T-helper 2 cell treated with Interferon-gamma antibody and Interleukin-4, amounts not matched to agents 5 μg/mL and 100 μg/mL, for 36 hours (primary cell): ENCODE data around the gene PLA2R1.

ENCODE experiments used
- DNase-seq: peaks from one replicate; pipeline ENCODE4 v3.0.0; 2021; ENCODE audit warnings: low spot score
- H3K27ac Mint-ChIP-seq: one replicate; pipeline ENCODE4 v1.8.0; 2021; ENCODE audit warnings: mild to moderate bottlenecking, mixed read lengths
- H3K27me3 Mint-ChIP-seq: one replicate; pipeline ENCODE4 v1.8.0; 2021; ENCODE audit warnings: low read depth, mixed read lengths
- H3K36me3 Mint-ChIP-seq: one replicate; pipeline ENCODE4 v1.8.0; 2021; ENCODE audit warnings: low read depth, mixed read lengths
- H3K4me1 Mint-ChIP-seq: one replicate; pipeline ENCODE4 v1.8.0; 2021; ENCODE audit warnings: low read depth, mixed read lengths
- H3K4me3 Mint-ChIP-seq: one replicate; pipeline ENCODE4 v1.8.0; 2022; ENCODE audit warnings: mild to moderate bottlenecking, moderate library complexity, mixed read lengths
- H3K9me3 Mint-ChIP-seq: one replicate; pipeline ENCODE4 v1.8.0; 2021; ENCODE audit warnings: mixed read lengths

The PLA2R1 gene

GRCh38 chr2:160062292-160063005 lies at the start of gene PLA2R1:
PLA2R1 (minus strand) TSS chr2:160062615; CDS start chr2:160062403, 212 bp downstream.
- Mint-ChIP-seq H3K36me3 (no peaks in the 10 kb centered on the region), H3K27ac (no peak within 1 kb of the TSS), H3K9me3 (no peaks in the 10 kb centered on the region), H3K27me3 (peaks cover 52% of the 10 kb centered on the region), H3K4me3 (peak within 1 kb of the TSS; percentile 31), H3K4me1 (peaks cover 2% of the 10 kb centered on the region)
- no peak for DNase-seq

DNA sequence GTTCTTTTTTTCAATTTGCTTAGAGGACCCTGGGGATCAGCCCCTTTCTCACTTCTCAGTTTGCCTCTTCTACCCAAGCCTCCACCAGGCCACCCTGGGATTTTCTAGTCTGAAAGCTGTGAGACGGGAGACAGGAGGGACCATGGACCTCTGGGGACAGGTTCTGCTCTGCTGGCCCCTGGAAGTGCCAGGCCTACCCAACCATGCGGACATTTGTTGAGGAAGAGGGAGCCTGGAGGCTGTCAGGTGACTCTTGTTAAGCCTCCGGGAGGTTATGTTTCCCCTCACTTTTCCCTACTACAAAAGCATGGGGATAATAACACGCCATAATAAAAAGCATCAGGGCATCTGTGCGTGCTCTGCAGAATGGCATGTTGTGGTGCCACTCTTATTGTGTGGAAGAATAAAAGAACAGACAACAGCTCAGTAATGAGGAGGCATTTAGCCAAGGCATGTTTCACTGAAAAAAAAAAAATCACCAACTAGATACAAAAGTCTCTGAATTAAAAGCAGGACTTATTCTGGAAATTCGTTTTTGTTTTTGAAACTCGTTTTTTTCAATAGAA lies 48.3 kb upstream of the PLA2R1 start:
- Mint-ChIP-seq H3K4me1 (no peaks in the 10 kb centered on the region), H3K9me3 (no peaks in the 10 kb centered on the region), H3K4me3 (no peak overlapping the region), H3K27me3 (peaks cover 11% of the 10 kb centered on the region), H3K27ac (no peak overlapping the region), H3K36me3 (no peaks in the 10 kb centered on the region)
- no peak for DNase-seq

- Mint-ChIP-seq H3K9me3 (no peaks in the 10 kb centered on the region), H3K27ac (no peak overlapping the region), H3K4me1 (no peaks in the 10 kb centered on the region), H3K36me3 (no peaks in the 10 kb centered on the region), H3K27me3 (peaks cover 13% of the 10 kb centered on the region), H3K4me3 (no peak overlapping the region)
- peak; percentile 7 for DNase-seq
These were observed 47.7 kb upstream of the PLA2R1 start for GRCh38 chr2:160109939-160110673.

GRCh38 chr2:160109243-160109642 lies 46.8 kb upstream of the PLA2R1 start:
- H3K4me3 Mint-ChIP-seq, result no peak overlapping the region
- no peaks in the 10 kb centered on the region for H3K9me3 Mint-ChIP-seq
- no peak for DNase-seq
- no peaks in the 10 kb centered on the region for H3K4me1 Mint-ChIP-seq
- peaks cover 13% of the 10 kb centered on the region for H3K27me3 Mint-ChIP-seq
- H3K27ac Mint-ChIP-seq, result no peak overlapping the region
- H3K36me3 Mint-ChIP-seq, result no peaks in the 10 kb centered on the region

DNA sequence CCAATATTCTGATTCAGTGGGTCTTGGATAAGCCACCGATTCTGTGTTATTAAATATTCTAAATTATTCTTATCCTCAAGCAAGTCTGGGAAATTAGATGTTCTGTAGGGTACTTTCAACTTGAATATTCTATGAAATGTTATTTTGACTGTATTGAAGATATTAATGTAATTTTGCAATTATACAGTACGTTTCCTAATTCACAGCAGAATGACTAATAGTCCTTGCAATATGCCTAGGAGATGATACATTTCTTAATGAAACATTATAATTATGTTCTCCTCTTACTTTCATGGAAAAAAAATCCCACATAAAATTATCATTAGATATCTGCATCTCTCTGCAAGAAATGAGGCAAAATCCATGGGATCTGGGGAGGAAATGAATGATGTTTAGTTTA lies 46.2 kb upstream of the PLA2R1 start:
- Mint-ChIP-seq H3K4me1 (no peaks in the 10 kb centered on the region), H3K27ac (no peak overlapping the region), H3K4me3 (no peak overlapping the region), H3K36me3 (no peaks in the 10 kb centered on the region), H3K27me3 (peaks cover 13% of the 10 kb centered on the region), H3K9me3 (no peaks in the 10 kb centered on the region)
- no peak for DNase-seq

DNA sequence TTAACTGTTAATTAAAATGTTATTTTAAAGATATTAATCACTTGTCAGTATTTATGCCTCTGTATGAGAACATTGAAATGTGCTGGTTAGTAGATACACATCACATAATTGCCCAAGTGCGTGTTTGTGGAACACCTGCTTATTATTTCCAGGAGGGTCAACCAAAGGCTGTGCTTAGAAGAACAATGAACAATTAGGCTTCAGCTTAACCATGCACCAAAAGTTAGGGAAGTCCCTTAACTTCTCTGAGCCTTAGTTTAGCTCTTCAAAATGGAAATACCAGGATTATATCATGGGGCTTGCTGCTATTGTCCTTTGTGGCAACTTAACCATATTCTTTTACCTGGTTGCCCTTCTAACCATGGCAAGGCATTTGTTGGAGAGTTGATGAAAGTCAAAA lies 43.0 kb upstream of the PLA2R1 start:
- no peak for DNase-seq
- H3K27ac Mint-ChIP-seq, result no peak overlapping the region
- no peak overlapping the region for H3K4me3 Mint-ChIP-seq
- peaks cover 11% of the 10 kb centered on the region for H3K27me3 Mint-ChIP-seq
- no peaks in the 10 kb centered on the region for H3K4me1 Mint-ChIP-seq
- no peaks in the 10 kb centered on the region for H3K9me3 Mint-ChIP-seq
- H3K36me3 Mint-ChIP-seq, result no peaks in the 10 kb centered on the region

GRCh38 chr2:160104115-160104514 lies 41.7 kb upstream of the PLA2R1 start:
- DNase-seq, result no peak
- Mint-ChIP-seq H3K27ac (no peak overlapping the region), H3K9me3 (no peaks in the 10 kb centered on the region), H3K4me3 (no peak overlapping the region), H3K36me3 (no peaks in the 10 kb centered on the region), H3K27me3 (peaks cover 11% of the 10 kb centered on the region), H3K4me1 (no peaks in the 10 kb centered on the region)

DNA sequence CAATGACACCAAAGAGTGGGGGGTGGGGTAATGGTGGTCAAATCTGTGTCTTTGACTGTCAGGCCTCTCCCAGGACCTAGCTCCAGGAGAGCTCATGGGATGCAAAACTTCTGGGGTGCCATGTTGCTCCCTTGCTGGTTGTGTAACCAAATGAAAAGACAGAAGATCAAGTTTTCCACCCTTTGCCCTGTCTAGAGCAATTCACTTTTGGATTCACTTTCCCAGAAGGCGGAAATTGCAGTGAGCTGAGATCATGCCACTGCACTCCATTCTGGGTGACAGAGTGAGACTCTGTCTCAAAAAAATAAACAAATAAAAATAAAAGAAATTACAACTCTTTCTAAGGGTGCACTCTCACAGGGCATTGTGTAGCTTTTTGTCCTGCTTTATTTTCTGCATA lies 34.9 kb upstream of the PLA2R1 start:
- Mint-ChIP-seq H3K4me1 (no peaks in the 10 kb centered on the region), H3K36me3 (no peaks in the 10 kb centered on the region), H3K27ac (no peak overlapping the region), H3K9me3 (peaks cover 3% of the 10 kb centered on the region), H3K27me3 (no peaks in the 10 kb centered on the region), H3K4me3 (no peak overlapping the region)
- DNase-seq, result no peak

- no peak overlapping the region for H3K27ac Mint-ChIP-seq
- H3K4me1 Mint-ChIP-seq, result no peaks in the 10 kb centered on the region
- peak; percentile 7 for DNase-seq
- H3K9me3 Mint-ChIP-seq, result peaks cover 5% of the 10 kb centered on the region
- H3K27me3 Mint-ChIP-seq, result no peaks in the 10 kb centered on the region
- no peaks in the 10 kb centered on the region for H3K36me3 Mint-ChIP-seq
- H3K4me3 Mint-ChIP-seq, result no peak overlapping the region
These were observed 34.0 kb upstream of the PLA2R1 start for GRCh38 chr2:160096409-160096808.

- peaks cover 32% of the 10 kb centered on the region for H3K9me3 Mint-ChIP-seq
These were observed 30.0 kb upstream of the PLA2R1 start for GRCh38 chr2:160092445-160092844.

DNA sequence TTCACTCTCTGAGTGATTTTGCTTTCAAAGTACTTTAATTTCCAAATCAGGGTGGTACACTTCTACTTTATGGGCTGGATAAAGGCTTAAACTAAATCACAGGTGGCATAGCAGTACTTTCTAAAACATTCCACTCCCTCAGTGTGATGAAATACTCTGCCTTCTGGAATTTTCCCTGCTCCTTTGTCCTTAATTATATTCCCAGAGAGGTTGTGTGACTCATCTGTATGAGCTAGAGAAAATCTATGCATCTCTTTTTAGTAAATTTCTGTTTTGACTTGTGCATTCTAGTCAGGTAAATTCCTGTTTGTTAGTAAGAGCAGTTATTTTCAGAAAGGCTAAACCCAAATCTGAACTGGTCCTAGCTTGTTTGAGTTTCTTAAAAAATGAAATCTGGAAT lies 29.0 kb upstream of the PLA2R1 start:
- no peak for DNase-seq
- no peak overlapping the region for H3K4me3 Mint-ChIP-seq
- no peaks in the 10 kb centered on the region for H3K27me3 Mint-ChIP-seq
- H3K36me3 Mint-ChIP-seq, result no peaks in the 10 kb centered on the region
- H3K27ac Mint-ChIP-seq, result no peak overlapping the region
- no peaks in the 10 kb centered on the region for H3K4me1 Mint-ChIP-seq
- peaks cover 41% of the 10 kb centered on the region for H3K9me3 Mint-ChIP-seq

More at GRCh38 chr2:160092445-160092844, 30.0 kb upstream of the PLA2R1 start:
- H3K27ac Mint-ChIP-seq, result no peak overlapping the region
- DNase-seq, result no peak
- H3K27me3 Mint-ChIP-seq, result no peaks in the 10 kb centered on the region
- no peaks in the 10 kb centered on the region for H3K36me3 Mint-ChIP-seq
- no peak overlapping the region for H3K4me3 Mint-ChIP-seq
- H3K4me1 Mint-ChIP-seq, result no peaks in the 10 kb centered on the region

DNA sequence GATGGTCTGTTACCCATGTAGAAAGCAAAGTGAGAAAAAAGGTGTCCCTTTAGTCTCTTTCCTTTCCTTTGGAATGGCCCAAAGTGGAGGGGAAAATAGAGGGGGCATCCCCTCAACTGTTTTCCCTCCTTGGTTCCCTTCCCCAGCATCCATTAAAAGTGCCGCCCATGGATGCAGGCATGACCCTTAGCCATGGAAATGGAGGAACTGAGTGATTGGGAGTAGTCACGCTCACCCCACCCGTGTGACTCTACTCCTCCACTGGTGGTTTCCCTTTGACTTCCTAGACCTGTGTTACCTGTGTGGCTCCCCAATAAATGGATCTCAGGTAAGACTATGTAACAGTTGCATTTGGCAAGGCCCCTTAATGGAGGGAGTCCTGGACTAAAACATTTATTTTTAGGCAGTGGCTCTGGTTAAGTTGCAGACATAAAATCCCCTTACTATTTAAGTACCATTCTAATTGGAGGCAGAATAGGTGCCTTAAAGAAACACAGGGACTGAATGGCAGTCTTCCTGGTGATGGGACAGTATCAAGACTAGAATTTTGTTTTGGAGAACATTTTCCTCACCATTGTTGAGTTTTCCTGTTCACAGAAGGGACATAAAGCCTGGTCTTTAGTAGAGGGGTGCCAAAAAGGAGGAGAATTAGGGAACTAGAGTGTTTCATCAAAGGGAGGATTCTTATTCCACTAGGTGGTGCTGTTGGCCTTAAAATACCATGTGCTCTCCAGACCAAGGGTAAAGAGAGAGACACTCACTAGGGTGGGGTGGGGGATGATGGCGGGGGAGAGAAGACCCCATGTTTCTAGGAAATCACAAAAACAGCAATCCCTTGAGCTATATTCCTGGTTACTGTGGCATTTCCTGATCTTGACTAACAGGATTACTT lies 25.7 kb upstream of the PLA2R1 start:
- H3K27me3 Mint-ChIP-seq, result no peaks in the 10 kb centered on the region
- H3K9me3 Mint-ChIP-seq, result peaks cover 51% of the 10 kb centered on the region
- H3K27ac Mint-ChIP-seq, result no peak overlapping the region
- H3K36me3 Mint-ChIP-seq, result no peaks in the 10 kb centered on the region
- H3K4me3 Mint-ChIP-seq, result no peak overlapping the region
- H3K4me1 Mint-ChIP-seq, result no peaks in the 10 kb centered on the region
- no peak for DNase-seq

DNA sequence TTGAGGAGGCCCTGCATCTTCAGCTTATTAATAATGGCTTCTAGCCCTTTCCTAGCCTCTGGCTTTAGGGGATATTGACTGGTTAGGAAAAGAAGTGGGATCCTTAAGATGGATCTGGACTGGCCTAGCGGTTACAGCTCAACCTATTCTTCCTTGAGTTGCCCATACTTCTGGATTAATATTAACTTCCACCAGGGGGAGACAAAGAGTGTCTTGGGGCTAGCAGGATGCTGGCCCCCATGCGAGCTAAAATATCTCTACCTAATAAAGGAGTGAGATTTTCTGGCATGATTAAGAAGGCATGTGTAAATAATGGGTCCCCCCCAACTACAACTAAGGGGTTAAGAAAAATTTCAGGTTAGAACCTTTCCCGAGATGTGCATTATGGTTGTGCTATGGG lies 23.2 kb upstream of the PLA2R1 start:
- Mint-ChIP-seq H3K4me3 (no peak overlapping the region), H3K27ac (no peak overlapping the region), H3K9me3 (peaks cover 46% of the 10 kb centered on the region), H3K4me1 (no peaks in the 10 kb centered on the region), H3K36me3 (no peaks in the 10 kb centered on the region), H3K27me3 (no peaks in the 10 kb centered on the region)
- no peak for DNase-seq
